Endometrium (tissue), 2 donors: Measurements from ENCODE around the gene TMEM150C.
"Not testable (repeated sequence)": the region's sequence is repeated elsewhere in the genome, so short reads cannot be mapped to it uniquely, and the experiment has no call there.

Experiments
- FAIRE-seq: peaks from 2 replicates; lab custom pipeline; 2012; peaks lifted over from hg19 to GRCh38; lab: Jason Lieb, UNC
- donor health status: control.
- donor health status: control.

Gene TMEM150C

DNA sequence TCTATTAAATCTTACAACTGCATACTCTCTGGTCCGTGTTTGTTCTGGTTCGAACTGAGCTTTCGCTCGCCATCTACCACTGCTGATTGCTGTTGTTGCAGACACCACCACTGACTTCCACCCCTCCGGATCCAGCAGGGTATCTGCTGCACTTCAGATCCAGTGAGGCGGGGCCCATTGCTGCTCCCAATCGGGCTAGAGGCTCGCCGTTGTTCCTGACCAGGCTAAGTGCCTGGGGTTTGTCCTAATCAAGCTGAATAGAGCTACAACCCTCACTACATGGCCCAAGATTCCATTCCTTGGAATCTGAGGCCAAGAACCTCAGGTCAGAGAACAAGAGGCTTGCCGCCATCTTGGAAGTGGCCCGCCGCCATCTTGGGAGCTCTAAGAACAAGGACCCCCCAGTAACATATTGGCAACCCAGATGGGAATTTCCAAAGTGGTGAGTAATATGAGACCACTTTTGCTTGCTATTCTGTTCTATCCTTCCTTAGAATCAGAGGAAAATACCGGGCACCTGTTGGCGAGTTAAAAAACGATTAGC lies 88.1 kb downstream of the TMEM150C start:
- no peak for FAIRE-seq

DNA sequence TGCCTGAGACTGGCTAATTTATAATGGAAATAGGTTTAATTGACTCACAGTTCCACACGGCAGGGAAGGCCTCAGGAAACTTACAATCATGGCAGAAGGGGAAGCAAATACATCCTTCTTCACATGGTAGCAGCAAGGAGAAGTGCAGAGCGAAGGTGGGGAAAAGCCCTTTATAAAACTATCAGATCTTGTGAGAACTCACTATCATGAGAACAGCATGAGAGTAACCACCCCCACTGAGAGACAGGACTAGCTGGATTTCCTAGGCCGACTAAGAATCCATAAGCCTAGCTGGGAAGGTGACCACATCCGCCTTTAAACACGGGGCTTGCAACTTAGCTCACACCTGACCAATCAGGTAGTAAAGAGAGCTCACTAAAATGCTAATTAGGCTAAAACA lies 88.7 kb downstream of the TMEM150C start:
- not testable (repeated sequence) for FAIRE-seq

DNA sequence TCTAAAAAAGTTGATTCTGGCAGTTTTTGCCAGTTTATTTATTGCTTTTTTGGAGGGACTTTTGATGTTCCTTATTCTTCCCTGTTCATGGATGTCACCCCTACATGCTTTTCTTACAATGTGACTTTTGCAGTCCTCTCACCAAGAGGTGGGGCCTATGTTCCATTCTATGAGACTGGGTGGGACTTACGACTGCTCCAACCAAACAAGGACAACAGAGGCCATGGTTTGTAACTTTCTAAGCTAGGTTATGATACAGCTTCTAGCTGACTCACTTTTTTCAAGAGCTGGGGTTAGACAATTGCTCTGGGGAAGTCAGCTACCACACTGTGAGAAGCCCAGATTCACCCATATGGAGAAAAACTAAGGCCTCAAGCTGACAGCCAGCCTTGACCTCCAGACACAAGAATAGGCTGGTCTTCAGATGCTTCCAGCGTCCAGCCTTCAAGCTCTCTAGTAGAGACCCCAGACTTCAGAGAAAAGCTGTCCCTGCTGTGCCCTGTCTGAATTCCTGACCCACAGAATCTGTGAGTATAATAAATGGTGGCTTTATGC lies 91.9 kb downstream of the TMEM150C start:
- no peak for FAIRE-seq

GRCh38 chr4:82467471-82467870 lies 94.3 kb downstream of the TMEM150C start:
- FAIRE-seq: no peak

DNA sequence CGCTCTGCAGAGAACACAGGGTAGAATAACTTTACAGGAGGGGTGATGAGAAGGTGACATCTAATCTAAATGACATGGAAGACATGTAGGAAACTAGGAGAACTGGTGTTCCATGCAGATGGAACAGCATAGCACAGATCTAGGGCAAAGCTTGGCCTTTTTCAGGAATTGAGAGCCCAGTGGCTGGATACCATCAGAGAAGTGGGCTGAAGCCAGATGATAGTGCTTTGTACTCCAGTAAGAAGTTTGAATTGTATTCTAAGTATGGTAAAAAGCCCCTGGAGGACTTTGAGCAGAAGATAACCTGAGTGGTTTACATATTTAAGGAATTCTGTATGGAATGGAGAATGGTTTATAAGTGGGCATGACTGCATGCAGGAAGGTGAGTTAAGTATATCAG lies 98.6 kb downstream of the TMEM150C start:
- FAIRE-seq: no peak

- no peak for FAIRE-seq
These were observed 99.4 kb downstream of the TMEM150C start for GRCh38 chr4:82462415-82462831.

GRCh38 chr4:82461710-82462109 lies 100.1 kb downstream of the TMEM150C start:
- FAIRE-seq: no peak

DNA sequence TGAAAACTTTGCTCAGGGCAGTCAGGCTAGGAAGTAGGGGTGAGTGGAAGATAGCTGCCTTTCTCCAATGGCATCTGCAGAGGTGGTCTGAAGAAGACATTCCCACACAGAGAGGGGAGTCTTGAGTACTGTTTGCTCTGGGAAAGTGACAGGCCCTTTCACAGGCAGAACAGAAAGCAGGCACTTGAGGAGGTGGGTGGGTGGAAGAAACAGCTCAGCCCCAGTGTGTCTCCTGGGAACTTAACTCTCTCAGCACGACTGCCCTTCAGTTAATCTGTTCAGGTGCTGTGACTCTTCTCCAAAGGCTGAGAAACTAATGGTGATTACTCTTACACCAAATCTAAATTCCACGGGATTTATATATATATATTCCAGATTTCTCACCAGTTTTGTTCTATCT lies 103.1 kb downstream of the TMEM150C start:
- no peak for FAIRE-seq

- FAIRE-seq: no peak
These were observed 104.5 kb downstream of the TMEM150C start for GRCh38 chr4:82457266-82457665.

DNA sequence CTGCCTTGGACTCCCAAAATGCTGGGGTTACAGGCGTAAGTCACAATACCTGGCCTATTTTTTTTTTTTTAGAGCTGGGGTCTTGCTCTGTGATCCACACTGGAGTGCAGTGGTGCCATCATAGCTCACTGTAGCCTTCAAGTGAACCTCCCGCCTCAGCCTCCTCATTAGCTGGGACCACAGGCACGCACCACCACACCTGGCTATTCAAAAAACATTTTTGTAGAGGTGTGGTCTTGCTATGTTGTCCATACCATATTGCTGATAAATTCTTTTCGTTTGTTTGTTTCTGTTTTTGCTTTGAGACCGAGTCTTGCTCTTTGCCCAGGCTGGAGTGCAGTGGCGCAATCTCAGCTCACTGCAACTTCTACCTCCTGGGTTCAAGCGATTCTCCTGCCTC lies 109.8 kb downstream of the TMEM150C start:
- no peak for FAIRE-seq

GRCh38 chr4:82450966-82451755 lies 110.6 kb downstream of the TMEM150C start:
- FAIRE-seq: no peak

DNA sequence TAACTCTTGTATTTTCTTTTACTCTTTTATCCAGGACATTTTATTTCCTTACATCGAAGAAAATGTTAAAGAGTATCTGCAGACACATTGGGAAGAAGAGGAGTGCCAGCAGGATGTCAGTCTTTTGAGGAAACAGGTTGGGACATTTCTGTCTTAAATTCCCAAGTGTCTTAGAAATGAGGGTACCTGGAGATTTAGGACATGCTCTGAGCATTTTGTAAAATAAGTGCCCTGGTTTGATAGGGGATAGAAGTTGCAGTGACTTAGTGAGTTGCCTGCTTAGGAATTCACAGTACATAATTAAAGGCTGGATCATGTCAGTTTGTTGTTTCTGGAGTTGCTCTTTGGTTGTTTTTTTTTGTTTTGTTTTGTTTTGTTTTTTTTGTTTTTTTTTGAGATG lies 113.9 kb downstream of the TMEM150C start:
- no peak for FAIRE-seq

DNA sequence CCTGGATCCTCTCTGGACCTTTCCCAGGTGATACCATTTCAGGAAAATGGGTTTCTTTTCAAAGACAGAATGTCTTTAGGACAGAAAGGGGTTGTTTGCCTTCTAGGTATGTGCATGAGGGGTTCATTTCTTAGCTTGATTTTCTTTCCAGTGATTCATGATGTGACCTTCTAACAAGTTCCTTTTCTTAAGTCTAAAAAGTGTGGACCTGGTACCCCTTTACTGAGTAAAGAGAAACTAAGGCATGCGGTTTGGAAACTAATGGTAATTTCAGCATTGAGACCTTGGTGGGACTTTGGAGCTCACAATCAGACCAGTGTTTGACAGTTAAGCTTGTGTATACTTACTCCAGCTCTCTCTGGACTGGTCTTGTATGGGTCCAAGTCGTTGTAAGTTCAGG lies 122.7 kb downstream of the TMEM150C start:
- no peak for FAIRE-seq

DNA sequence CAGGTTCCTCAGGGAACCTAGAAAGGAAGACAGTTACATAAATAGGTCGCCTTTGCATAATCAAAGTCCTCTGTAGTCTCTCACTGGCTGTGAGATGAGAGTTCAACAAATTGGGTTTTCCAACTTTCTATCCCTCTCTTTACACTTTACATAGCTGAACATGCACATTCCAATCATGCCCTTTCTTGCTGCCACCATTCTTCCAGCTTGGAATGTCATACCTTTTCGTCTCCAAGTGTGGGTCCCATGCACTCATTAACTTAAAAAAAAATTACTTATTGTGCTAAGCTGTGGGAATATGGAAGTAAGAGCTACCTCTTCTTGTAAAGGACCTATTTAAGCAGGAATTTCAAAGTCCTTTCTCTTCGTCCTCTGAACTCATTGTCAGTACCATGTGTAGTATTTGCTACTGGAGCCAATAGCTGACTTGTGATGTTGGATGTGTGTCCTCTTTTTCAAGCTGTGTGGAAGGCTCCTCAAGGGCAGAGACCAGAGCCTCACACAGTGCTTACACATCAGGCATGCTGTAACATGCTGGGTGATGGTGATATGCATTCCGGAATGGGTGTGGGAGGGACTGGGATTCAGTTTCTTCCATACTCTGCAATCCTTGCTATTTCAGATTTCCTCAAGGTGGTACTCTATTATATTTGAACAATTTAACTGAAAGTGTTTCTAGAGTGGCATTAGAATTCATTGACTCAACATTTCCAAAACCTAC lies 124.3 kb downstream of the TMEM150C start:
- no peak for FAIRE-seq

GRCh38 chr4:82436780-82437179 lies 125.0 kb downstream of the TMEM150C start:
- FAIRE-seq: no peak

- FAIRE-seq: no peak
These were observed 125.7 kb downstream of the TMEM150C start for GRCh38 chr4:82436130-82436529.

DNA sequence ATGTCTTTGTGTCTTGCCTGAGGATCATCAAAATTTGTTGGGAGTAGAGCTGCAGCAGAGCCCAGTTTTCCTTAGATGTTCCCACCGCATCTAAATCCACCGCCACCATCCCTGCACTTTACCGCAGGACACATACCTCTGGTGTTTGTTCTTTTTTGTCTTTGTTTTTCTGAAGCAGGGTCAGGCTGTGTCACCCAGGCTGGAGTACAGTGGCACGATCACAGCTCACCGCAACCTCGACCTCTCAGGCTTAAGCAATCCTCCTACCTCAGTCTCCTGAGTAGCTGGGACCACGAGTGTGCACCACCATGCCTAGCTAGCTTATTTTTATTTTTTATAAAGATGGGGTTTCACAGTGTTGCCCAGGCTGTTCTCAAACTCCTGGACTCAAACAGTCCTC lies 126.8 kb downstream of the TMEM150C start:
- no peak for FAIRE-seq

- FAIRE-seq: no peak
These were observed 128.0 kb downstream of the TMEM150C start for GRCh38 chr4:82433791-82434190.
